Mammary epithelial cell (primary cell): ENCODE measurements around the gene WHRN.

Experiments
- EZH2 ChIP-seq: IDR thresholded peaks from 2 replicates; pipeline ENCODE4 v1.6.1; 2012; ENCODE audit warnings: low read length, inconsistent platforms, borderline replicate concordance
- TF ChIP-seq, protein P1 (sequence below), 2 donors: IDR thresholded peaks in 1 of 2; conservative IDR thresholded peaks in 1 of 2; 2 replicates each; pipeline ENCODE4 v1.5.1; 2011 to 2012; ENCODE audit warnings: inconsistent platforms in 2 of 2, low read length in 2 of 2, mild to moderate bottlenecking in 2 of 2, control low read depth in 1 of 2, low read depth in 1 of 2; ENCODE audit not compliant: insufficient read depth in 1 of 2; ENCODE audit errors: extremely low read depth in 1 of 2

DNA sequence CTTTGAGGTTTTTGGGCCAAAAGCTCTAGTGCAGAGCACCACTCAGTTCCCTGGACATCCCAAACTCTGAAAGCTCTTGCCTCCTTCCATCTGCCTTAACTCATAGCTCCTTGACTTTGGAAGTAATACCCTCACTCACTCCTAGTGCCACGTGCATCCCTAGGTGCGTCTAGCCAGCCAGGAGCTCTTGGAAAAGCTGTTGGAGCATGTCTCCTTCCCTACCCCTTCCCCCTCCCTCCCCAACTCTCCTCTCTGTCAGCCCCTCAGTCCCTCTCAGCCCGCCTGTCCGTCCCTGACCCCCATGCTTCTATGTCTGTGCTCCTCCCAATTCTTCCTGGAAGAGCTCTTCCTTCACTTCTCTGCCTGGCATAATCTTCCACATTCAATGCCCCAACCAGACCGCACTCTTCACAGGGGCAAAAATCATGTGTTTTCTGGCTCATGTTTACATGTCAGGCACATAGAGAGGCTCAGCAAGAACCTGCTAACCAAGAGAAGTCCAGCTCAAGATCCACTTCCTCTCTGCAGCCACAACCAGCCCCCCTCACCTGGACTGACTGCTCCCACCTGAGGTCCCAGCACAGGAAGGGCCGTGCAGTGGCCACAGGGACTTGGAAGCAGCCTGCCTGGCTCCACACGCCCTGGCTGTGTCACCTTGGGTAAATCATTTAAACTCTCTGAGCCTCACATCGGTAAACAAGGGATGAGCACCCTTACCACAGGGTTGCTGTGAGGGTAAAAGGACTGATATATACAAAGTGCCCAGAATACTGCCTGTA, 58.4 kb downstream of the WHRN start:
- no peak for TF ChIP-seq EZH2
- TF ChIP-seq, protein P1, sequence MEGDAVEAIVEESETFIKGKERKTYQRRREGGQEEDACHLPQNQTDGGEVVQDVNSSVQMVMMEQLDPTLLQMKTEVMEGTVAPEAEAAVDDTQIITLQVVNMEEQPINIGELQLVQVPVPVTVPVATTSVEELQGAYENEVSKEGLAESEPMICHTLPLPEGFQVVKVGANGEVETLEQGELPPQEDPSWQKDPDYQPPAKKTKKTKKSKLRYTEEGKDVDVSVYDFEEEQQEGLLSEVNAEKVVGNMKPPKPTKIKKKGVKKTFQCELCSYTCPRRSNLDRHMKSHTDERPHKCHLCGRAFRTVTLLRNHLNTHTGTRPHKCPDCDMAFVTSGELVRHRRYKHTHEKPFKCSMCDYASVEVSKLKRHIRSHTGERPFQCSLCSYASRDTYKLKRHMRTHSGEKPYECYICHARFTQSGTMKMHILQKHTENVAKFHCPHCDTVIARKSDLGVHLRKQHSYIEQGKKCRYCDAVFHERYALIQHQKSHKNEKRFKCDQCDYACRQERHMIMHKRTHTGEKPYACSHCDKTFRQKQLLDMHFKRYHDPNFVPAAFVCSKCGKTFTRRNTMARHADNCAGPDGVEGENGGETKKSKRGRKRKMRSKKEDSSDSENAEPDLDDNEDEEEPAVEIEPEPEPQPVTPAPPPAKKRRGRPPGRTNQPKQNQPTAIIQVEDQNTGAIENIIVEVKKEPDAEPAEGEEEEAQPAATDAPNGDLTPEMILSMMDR (conservative IDR thresholded peaks at IDR 0.05 in 1 of 2, IDR thresholded peaks at IDR 0.05 in 1 of 2; ENCODE audit: extremely low read depth in 1 of 2, insufficient read depth in 1 of 2, low read depth in 1 of 2, low read length in 2 of 2) = no peak
